IMR-90 (cell line): ENCODE data around the gene CMTM5.

ENCODE experiments used
- CTCF ChIP-seq: conservative IDR thresholded peaks from 2 replicates; pipeline ENCODE4 v1.5.1; 2012; ENCODE audit warnings: mild to moderate bottlenecking, low read depth, low read length, improper control_type of control experiment
- MAZ ChIP-seq: IDR thresholded peaks from 2 replicates; pipeline ENCODE4 v1.6.1; 2012; ENCODE audit warnings: low read depth, mild to moderate bottlenecking, low read length, improper control_type of control experiment, moderate library complexity, borderline replicate concordance
- POLR2A ChIP-seq: IDR thresholded peaks from 2 replicates; pipeline ENCODE4 v1.6.1; 2012; ENCODE audit warnings: mild to moderate bottlenecking, low read depth, low read length

- TF ChIP-seq CTCF (no peak), POLR2A (no peak), MAZ (no peak)
Observed at GRCh38 chr14:23354990-23355389, 21.9 kb upstream of the CMTM5 start.
